A549 treated with AZD9567 at 1 μM for 4 hours (cell line): ENCODE results near the gene HAL. TPM values are rescaled to one million over a fixed set of nuclear protein-coding genes. Genes with fewer than 3 reads are reported as not detected.

Experiments
- total RNA-seq: library from RNA; stranded (reverse); fragments of 200-300 nt; extraction: Qiagen RNA extraction; gene quantifications from 5 replicates; pipeline ENCODE4 v1.2.3, GENCODE V29; 2022; ENCODE audit not compliant: insufficient read depth

HAL gene, protein sequence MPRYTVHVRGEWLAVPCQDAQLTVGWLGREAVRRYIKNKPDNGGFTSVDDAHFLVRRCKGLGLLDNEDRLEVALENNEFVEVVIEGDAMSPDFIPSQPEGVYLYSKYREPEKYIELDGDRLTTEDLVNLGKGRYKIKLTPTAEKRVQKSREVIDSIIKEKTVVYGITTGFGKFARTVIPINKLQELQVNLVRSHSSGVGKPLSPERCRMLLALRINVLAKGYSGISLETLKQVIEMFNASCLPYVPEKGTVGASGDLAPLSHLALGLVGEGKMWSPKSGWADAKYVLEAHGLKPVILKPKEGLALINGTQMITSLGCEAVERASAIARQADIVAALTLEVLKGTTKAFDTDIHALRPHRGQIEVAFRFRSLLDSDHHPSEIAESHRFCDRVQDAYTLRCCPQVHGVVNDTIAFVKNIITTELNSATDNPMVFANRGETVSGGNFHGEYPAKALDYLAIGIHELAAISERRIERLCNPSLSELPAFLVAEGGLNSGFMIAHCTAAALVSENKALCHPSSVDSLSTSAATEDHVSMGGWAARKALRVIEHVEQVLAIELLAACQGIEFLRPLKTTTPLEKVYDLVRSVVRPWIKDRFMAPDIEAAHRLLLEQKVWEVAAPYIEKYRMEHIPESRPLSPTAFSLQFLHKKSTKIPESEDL
- 0.28 to 0.54 TPM (median 0.40 TPM) in 4 of 5 replicates, not detected in the other for total RNA-seq

DNA sequence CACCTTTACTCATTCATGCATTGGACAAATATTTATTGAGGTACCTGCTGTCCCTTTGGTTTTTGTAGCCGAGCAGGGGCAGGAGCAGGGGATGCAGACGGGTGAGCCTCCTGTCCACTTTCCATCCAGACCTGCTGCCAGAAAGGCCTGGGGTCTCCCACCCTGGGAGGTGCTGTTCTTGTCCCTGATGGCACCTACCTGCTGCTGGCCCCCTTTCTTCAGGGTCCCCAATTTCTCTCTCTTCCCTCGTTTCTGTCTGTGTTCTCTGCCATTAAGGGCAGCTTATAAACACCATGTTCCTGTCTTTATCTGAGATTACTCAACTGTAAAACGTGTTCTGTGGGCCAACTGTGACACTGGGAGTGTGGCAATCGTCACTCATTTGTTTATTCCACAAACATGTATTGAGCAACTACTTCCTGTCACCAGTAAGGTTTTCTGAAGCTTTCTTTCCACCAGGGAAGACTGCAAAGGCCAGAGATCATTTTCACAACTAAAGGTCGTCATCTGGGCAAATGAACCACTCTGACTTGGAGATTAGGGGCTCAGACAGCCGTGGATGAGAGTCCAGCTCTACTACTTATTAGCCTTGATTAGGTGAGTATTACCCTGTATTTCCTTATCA is at the start of gene HAL:
TSS of gene HAL (minus strand) at position 311 of the 625 bp plus-strand sequence. CDS start 434 bp downstream, outside the sequence.

DNA sequence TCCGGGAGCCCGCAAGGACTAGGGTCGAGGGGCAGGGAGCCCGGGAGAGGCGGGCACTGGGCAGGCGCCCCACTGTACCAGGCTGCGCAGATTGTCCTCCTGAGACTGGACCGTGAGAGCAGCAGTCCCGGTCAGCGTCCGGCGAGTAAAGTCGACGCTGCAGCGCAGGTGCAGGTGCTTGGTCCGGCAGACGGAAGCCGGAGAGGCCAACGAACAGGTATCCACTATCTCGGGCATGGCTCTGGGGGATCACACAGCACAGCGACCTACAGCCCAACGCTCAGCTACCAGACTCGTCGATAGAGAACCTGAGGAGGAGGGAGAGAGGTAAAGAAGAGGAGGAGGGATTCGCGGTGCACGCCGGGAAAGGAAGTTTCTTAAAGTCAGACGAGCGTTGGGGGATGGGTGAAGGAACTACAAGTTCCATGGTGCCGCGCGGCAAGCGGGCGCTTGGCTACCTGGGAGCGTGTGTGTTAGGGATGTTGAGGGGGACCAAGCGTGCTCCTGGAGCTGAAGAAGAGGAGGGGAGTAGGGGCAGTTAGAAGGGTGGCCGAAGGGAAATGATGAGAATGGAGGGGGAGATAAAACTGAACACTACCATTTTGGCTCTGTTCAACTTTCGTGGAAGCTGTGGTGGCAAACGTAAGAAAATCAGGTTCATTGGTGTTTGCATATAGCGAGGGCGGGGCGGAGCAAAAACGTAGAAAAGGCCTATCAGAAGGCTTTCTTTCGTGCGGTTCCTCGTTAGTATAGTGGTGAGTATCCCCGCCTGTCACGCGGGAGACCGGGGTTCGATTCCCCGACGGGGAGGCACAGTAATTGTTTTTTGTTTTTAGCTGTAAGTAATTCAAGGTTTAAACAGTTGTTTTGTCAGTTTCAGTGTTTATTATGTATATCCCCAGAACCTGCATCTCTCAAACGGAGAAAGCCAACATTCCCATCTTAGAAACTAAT is 39.4 kb upstream of the HAL start, which contains the start of gene LTA4H:
TSS of gene LTA4H (minus strand) at position 305 of the 954 bp plus-strand sequence. CDS start at position 237, 68 bp downstream.

DNA sequence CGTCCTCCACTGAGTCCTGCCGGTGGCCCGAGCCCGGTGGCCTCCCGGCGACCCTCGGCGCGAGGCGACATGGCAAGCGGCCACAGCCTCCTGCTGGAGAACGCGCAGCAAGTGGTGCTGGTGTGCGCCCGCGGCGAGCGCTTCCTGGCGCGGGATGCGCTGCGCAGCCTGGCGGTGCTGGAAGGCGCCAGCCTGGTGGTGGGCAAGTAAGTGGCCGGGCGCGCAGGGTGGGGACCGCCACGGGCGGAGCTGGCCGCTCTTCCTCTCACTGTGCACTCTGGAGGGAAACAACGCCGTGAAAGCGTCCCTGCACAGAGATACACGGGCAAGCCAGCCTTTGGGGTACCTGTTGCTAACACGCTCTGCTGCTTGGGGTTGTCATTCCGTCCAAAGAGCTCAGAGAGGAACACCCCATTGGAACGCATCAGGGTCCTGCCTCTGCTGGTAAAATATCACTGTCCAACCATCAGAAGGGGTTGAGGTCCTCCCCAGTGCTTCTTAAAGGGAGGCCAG is 52.8 kb downstream of the HAL start, which contains the start of gene AMDHD1:
TSS of gene AMDHD1 (plus strand) at position 2 of the 513 bp plus-strand sequence. CDS start at position 70, 68 bp downstream.

DNA sequence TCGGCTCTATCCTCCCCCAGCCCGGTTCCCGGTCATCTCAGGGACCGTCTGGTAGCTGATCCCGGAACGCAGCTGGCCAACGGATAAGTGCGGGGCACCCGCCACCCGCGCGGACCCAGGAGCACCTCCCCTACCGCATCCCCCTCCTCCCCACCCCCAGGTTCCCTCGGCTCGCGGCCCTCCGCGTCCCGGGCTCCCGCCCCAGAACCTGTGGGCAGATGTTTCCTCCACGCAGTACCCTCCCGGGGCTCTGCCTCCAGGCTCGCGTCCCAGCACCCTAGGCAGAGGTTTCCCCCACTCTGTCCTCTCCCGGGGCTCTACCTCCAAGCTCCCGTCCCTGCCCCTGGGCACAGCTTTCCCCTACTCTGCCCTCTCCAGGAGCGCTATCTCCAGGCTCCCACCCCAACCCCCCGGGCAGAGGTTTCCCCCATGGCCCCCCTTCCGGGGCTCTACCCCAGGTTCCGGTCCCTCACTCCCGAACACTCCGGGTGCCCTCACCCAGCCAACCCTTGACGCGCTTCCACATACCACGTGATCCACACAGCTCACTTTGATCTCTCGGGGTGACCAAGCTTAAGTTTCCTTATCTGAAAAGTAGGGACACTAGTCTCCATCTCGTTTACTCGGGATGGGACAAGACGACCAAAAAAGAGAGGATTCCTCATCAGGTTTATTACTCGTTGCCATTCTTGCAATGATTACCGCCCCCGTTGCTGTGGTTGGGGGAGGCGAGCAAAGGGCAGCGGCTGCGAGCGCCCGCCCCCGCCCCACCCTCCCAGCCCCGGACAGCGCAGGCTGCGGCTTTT is 53.4 kb downstream of the HAL start, which contains the start of gene CCDC38:
TSS of gene CCDC38 (minus strand) at position 91 of the 806 bp plus-strand sequence. CDS start 6,105 bp downstream, outside the sequence.

Other genes with a start within 250 kb of the HAL start
- 39.5 to 48.6 TPM (median 42.5 TPM) in 5 replicates for gene NTN4, start 205.6 kb downstream of the HAL start, total RNA-seq
- gene SNRPF, start 137.4 kb downstream of the HAL start, total RNA-seq = 114 to 172 TPM (median 121 TPM) in 5 replicates
- 0.07 to 0.76 TPM (median 0.10 TPM) in 5 replicates for gene CCDC38, start 53.7 kb downstream of the HAL start, total RNA-seq
- gene AMDHD1, start 53.0 kb downstream of the HAL start, total RNA-seq = 2.3 to 3.0 TPM (median 2.7 TPM) in 4 of 5 replicates, not detected in the other
- gene LTA4H, start 39.2 kb upstream of the HAL start, total RNA-seq = 96.4 to 136 TPM (median 102 TPM) in 5 replicates
- 50.5 to 75.9 TPM (median 58.7 TPM) in 5 replicates for gene ELK3, start 198.0 kb upstream of the HAL start, total RNA-seq